Measurements from ENCODE around the gene SDE2.
"Not testable (repeated sequence)": the region's sequence is repeated elsewhere in the genome, so short reads cannot be mapped to it uniquely, and the experiment has no call there.

Gene SDE2

DNA sequence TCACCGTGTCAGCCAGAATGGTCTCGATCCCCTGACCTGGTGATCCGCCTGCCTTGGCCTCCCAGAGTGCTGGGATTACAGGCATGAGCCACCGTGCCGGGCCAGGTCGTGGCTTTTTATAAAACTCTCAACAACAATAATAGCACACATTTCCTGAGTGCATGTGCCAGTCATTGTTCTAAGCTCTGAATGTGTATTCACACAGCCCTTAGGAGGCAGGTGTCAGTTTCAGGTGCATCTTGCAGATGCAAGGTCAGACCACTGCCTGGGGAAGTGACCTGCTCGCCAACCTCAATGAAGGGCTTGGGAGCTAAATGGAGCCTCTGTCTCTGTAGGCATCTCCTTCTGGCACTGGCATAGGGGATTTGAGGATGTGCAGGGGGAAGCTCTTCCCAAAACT is 56.6 kb downstream of the SDE2 start:
- DNase-seq (ENCODE audit: low spot score): no peak

DNA sequence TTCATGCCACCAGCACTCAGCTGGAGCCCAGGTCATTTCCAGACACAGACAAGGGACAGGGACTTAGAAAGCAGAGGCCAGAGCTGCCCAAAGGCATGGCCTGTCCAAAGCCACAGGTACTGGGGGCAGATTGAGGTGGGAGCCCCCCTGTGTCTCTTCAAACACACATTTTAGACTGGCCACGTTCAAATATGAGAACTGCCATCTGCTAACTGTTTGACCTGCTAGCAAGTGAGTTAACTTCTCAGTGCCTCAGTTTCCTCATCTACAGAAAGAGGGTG is 57.3 kb downstream of the SDE2 start:
- no peak for DNase-seq (ENCODE audit: low spot score)

DNA sequence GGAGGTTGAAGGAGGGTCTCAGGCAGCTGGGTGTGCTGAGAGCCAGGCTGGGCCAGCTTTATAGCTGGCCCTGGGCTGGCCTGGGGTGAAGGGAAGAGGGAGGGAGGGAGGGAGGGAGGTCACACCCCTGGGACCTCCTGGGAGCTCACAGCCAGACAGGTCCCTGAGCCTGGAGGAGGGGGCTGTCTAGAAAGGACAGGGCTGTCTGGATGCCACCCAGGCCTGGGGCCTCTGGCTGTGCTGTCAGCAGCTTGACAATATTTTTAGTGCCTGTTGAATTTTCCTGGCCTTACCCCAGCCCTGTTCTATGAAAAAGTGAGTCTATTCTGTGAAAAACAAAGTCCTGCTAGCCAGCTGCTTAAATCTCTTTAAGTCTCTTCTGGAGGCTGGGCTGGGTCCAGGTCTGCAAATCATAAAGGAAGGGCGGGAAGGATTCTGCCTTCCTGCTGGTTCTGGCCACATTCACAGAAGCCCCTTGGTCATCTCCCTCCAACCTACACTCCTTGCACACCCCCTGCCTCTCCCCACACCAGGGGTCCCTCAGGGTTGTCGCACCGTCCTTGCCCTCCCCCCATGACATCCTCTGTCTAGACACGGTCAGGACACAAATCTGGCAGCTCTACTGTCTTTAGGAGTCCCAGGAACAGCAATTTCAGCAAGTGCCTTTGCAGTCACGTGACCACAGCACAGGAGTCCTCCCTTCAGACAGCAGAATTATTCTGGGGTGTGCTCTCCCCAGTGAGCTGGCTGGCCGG is 57.8 kb downstream of the SDE2 start, which contains the start of gene LEFTY2:
TSS of gene LEFTY2 (minus strand) at position 34 of the 755 bp plus-strand sequence. CDS start 80 bp downstream, outside the sequence.
- DNase-seq (ENCODE audit: low spot score): no peak

DNA sequence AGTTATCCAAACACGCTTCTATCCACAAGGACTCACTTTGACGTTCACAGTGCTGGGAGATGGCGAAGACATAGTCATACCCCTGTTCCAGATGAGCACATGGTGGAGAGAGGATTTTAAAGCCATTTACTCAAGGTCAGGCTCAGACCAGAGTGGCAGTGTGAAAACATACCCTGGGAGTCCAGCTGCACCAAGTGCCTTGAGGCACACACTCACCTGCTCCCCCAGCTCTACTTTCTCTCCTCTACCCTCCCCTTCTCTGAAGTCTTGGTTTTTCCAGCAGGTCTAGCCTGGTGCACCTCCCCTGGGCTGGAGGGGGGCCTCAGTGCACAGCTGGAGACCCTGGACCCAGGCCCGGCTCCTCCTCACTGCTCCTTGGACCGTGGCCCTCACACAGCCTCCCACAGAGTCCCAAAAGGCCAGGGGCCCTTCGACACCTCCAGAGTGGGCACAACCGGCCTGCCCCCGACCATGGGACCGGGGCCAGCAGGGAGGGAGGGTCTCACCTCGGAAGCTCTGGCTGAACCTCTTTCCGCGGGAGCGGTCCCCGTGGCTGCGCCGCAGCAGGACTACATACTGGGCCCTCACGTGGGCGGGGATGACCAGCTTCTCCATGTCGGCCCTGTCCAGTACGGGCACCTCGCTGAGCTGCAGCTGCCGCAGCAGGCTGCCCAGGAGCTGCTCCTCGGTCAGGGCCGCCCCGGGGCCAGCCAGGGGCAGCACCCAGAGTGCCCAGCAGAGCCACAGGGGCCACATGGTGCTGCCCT is 58.6 kb downstream of the SDE2 start:
- no peak for DNase-seq (ENCODE audit: low spot score)

DNA sequence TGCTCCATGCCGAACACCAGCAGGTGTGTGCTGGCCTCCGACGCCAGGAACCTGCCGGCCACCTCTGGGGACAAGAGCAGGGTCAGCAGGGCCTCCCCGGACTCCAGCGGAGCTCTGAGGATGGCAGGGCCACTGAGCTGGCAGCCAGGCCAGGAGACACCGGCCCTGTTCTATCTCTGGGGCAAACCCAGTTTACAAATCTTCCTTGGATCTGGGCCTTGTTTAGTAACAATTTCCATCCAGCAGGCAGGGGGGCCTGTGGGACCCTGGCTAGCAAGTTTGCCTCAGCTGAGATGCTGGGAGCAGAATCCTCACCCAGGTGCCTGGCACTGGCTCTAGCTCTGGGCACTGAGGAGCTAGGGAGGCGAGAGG is 59.2 kb downstream of the SDE2 start:
- not testable (repeated sequence) for DNase-seq (ENCODE audit: low spot score)

DNA sequence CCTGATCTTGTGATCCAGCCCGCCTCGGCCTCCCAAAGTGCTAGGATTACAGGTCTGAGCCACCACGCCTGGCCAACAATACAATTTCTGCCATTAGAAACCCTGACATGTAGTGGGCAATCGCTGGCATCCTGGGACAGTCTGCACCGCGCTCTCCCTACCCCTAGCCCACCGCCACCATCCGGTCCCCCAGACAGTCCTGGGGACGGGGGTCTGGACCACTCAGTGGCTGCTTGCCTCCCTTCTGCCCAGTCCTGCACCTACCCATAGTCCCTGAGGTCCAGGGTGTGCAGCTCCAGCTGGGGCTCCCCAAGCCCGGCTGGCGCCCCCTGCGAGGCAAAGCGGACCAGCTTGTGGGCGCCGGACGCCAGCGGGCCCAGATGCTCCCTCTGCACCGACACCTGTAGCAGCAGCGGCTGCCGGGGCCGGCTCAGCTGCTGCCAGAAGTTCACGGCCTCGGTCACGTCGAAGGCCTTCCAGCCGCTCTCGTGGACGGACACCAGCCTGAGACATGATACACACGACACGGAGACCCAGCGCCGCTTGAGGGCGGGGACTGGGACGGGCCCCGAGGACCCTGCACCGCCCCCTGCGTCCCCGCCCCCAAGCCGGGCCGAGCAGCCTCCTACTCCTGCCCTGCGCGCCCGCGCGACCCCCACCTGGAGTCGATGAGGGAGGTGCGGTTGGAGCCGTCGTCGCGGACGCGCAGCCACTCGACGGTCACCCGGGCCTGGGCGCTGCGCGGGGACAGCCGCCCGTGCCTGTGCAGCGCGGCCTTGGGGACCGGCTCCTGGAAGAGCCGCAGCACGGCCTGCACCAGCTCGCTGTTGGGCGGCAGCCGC is 59.8 kb downstream of the SDE2 start:
- DNase-seq (ENCODE audit: low spot score): not testable (repeated sequence)

DNA sequence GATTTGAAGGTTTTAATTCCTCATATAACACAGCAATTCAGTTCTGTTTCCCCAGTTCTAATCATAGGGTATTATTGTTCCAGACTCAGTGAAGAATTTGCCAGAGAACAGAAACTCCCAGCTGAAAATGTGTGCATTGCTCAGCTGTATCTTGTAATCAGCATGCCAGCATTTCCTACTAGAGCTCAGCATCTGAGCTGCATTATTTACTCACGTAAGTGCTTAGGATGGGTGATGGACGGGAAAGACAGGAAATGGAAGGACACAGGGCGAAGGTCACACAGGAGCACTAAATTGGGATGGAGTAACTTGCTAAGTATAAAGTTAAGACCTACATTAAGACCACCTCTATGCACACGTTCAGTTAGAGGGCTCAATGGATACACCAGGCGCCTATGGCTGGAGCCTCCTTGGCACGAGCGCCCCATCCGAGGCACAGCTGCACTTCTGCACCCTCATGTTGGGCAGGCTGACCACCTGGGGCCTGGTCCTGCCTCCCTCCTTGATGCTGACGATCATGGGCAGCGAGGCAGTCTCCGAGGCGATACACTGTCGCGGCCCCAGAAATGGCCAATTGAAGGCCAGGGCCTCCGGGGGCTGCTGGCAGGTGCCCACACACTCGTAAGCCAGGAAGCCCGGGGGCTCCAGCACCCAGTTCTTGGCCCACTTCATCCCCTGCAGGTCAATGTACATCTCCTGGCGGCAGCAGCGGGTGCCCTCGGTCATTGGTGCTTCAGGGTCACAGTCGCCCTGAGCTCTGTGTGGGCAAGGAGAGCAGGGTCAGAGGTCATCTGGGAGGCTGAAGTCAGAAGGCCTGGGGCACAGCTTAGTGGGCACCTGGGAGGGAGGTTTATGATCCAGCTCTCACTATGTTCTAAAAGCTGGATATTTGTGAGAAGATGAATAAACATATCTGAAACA is 61.8 kb downstream of the SDE2 start:
- no peak for DNase-seq (ENCODE audit: low spot score)

DNA sequence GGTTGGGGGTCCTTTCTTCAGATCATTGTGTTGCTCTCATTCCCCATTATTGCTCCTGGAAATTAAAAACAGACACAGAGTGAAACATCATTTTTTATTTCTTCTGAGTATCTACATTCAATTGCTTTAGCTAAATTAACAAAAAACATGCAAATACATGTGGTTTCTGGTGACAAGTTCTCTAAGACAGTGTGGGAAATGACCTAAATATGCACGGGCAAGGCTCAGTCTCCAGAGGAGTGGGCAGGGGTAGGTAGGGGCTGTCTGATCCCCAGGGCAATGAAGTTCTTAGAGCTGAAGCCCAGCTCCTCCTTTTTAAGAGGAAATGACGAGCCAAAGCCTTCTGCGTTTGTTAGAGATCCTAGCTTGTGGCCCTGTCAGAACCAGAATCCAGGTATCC is 62.6 kb downstream of the SDE2 start:
- no peak for DNase-seq (ENCODE audit: low spot score)

DNA sequence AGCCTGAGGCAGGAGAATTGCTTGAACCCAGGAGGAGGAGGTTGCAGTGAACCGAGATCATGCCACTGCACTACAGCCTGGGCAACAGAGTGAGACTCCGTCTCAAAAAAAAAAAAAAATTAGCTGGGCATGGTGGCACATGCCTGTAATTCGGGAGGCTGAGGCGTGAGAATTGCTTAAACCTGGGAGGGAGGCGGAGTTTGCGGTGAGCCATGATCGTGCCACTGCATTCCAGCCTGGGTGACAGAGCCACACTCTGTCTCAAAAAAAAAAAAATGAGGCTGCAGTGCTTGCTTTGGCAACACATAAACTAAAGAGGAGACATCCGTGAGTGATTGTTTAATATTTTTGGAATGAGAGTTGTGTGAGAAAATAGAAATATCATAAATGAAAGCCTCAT is 63.1 kb downstream of the SDE2 start:
- not testable (repeated sequence) for DNase-seq (ENCODE audit: low spot score)

DNA sequence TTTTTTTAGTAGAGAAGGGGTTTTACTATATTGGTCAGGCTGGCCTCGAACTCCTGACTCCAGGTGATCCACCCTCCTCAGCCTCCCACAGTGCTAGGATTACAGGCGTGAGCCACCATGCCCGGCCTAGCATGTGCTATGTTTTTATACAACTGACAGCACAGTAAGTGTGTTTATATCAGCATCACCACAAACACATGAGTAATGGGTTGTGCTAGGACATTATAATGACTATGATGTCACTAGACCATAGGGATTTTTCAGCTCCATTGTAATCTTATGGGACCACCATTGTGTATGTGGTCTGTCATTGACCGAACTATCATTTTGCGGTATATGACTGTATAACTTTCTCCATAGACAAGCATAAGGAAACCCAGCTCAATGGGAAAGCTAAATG is 64.4 kb downstream of the SDE2 start:
- no peak for DNase-seq (ENCODE audit: low spot score)

DNA sequence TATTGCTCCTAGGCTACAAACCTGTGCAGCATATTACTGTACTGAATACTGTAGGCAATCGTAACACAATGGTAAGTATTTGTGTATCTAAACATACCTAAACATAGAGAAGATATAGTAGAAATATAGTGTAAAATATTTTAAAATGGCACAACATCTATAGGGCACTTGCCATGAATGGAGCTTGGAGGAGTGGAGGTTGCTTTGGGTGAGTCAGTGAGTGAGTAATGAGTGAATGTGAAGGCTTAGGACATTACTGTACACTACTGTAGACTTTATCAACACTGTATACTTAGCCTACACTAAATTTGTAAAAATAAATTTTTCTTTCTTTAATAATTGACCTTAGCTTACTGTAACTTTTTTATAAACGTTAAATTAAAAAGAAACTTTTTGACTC is 66.1 kb downstream of the SDE2 start:
- DNase-seq (ENCODE audit: low spot score): no peak
